Activated CD4-positive, alpha-beta T cell treated with anti-CD3 and anti-CD28 coated beads for 48 hours (primary cell): ENCODE measurements around the gene RIMS3.
"Not testable (repeated sequence)": the region's sequence is repeated elsewhere in the genome, so short reads cannot be mapped to it uniquely, and the experiment has no call there.

Experiments used
- DNase-seq: peaks from one replicate; pipeline ENCODE4 v3.0.0-alpha.2; 2020

Gene RIMS3

GRCh38 chr1:40582116-40582515 lies 83.4 kb downstream of the RIMS3 start:
- no peak for DNase-seq

GRCh38 chr1:40575336-40575735 lies 90.1 kb downstream of the RIMS3 start:
- no peak for DNase-seq

- not testable (repeated sequence) for DNase-seq
These were observed 90.7 kb downstream of the RIMS3 start for GRCh38 chr1:40574805-40575204.
